K562 (cell line): ENCODE data around the gene STX2.

ENCODE experiments used
- CTCF ChIP-seq, 3 experiments: IDR thresholded peaks in 2 of 3; conservative IDR thresholded peaks in 1 of 3; 2 replicates each; pipeline ENCODE4 v1.5.1; 2011 to 2012; ENCODE audit warnings: low read length in 3 of 3, mild to moderate bottlenecking in 3 of 3, control low read depth in 2 of 3, improper control_type of control experiment in 1 of 3, inconsistent platforms in 1 of 3, low read depth in 1 of 3, mixed read lengths in 1 of 3, moderate library complexity in 1 of 3; ENCODE audit not compliant: insufficient read depth in 2 of 3
- NR3C1 ChIP-seq: sonication (generic); formaldehyde crosslinking; IDR thresholded peaks from 2 replicates; pipeline ENCODE4 v1.8.1; 2022; ENCODE audit warnings: missing genetic modification reagents
- POLR2AphosphoS5 ChIP-seq: IDR thresholded peaks from 2 replicates; pipeline ENCODE4 v1.6.1; 2011; ENCODE audit warnings: mild to moderate bottlenecking, low read depth, low read length, moderate library complexity; ENCODE audit not compliant: control insufficient read depth, insufficient read depth
- ZNF644 ChIP-seq: fragments of 200-800 bp; sonication (Bioruptor generic); IDR thresholded peaks from 2 replicates; pipeline ENCODE4 v1.6.1; 2016; ENCODE audit warnings: low read depth, missing genetic modification characterization, missing compliant biosample characterization

- no peak for TF ChIP-seq CTCF (IDR thresholded peaks at IDR 0.05 in 2 of 3, conservative IDR thresholded peaks at IDR 0.05 in 1 of 3; ENCODE audit: insufficient read depth in 2 of 3, low read depth in 1 of 3, low read length in 3 of 3)
- TF ChIP-seq POLR2AphosphoS5: no peak
- TF ChIP-seq NR3C1 (CRISPR knock-in tag): no peak
- TF ChIP-seq ZNF644 (tag): no peak
Observed at GRCh38 chr12:130804216-130804615, 34.8 kb downstream of the STX2 start.
